T-helper 2 cell treated with Interferon-gamma antibody and Interleukin-4, amounts not matched to agents 100 ng/mL and 5 ng/mL, for 36 hours (primary cell): ENCODE data around the gene ACBD6. TPM values are rescaled to one million over a fixed set of nuclear protein-coding genes. Genes with fewer than 3 reads are reported as not detected.
"Not testable (repeated sequence)": the region's sequence is repeated elsewhere in the genome, so short reads cannot be mapped to it uniquely, and the experiment has no call there.

Source experiments
- intact Hi-C: fragments of 100-400 bp; cut with micrococcal nuclease; formaldehyde crosslinking; loops from one replicate; pipeline ENCODE4 v1.15.1; 2023
- total RNA-seq: library from RNA; stranded (reverse); gene quantifications from 2 replicates; pipeline ENCODE4 v1.2.3, GENCODE V29; 2022

ACBD6 gene
- 47.6 and 49.1 TPM in 2 replicates for total RNA-seq

- intact Hi-C loops = loop anchor here (1.0 to 5.0 kb wide), 8 partner anchors 8 to 895 kb away; partner anchors contain the start of genes CEP350, QSOX1, STX6 and TOR1AIP1
Measured at GRCh38 chr1:180502361-180503279, at the start of gene ACBD6. Gene ACBD6, minus strand, starts transcription at chr1:180502577. Its CDS starts 311 bp downstream, at chr1:180502266.

DNA sequence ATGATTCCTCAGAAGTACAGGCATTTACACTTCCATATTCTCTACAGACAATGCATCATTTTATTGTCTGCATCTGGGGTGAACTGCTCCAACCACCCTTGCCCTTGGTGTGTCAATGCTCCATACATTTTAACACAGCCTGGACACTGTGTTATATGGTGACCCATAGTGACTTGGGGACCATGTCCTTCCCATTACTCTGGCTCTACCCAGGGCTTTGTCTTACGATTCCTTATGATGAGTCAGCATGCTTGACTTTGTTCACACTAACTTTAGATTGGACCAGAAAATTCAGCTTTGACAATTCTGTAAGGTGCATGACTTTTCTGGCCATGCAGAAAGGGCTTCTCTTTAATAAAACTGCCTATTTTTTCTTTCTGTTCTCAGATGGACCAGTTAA is 49.6 kb upstream of the ACBD6 start:
- intact Hi-C loops = no loop called here

GRCh38 chr1:180550241-180550640 is 47.9 kb upstream of the ACBD6 start:
- intact Hi-C loops = no loop called here

DNA sequence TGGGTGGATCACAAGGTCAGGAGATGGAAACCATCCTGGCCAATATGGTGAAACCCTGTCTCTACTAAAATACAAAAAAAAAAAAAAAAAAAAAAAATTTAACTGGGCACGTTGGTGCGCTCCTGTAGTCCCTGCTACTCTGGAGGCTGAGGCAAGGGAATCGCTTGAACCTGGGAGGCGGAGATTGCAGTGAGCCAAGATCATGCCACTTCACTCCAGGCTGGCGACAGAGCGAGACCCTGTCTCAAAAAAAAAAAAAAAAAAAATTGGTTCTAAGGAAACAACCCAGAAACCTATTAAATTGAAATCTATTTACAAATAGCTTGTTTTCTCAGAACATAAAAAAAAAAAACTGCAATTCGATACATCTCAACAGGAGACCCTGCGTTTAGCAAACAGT is 47.4 kb upstream of the ACBD6 start:
- intact Hi-C loops = not testable (repeated sequence)

DNA sequence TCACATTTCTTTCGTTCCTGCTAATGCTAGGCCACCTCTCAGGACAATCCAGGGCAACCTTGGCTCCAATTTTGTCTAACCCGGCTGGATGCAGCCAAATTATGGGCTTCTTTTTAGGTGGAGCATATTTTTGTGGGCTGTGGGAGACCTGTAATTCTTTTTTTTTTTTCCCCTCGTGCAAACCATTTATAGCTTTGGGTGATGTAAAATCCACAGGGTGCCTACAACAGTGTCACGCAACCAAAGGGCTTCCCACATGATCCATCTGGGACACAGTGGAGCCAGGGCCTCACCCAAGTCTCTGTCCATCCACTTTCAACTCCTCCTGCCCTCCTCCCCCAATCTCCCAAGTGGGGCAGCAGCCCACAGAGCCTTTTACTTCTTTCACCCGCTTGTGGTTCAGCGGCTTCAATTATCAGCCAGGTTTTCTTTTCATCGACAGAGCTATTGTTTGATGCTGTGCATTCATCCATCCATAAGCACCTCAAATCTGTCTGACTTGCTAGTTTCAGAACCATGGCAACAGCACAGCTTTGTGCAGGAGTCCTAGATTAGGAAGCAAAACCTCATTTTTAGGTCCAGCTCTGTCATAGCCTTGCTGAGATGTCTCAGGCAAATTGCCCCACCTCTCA is 46.4 kb upstream of the ACBD6 start:
- intact Hi-C loops = no loop called here

DNA sequence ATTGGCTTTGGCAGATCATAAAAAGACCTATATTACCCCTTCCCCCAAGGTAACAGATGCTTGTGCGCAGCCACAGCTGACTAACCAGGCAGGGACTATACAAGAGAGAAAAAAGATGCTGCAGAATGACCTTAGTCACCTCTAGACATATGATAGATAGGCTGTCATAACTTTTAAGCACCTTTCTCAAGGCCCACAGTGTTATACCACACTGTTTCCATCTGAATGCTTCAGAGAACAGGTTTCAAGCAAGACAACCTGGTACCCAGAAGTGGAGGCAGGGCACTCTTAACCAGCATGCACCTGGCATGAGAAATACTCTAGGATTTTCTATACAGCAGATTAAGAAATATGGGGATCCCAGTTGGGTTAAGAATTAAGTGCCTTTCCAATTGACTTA is 43.6 kb upstream of the ACBD6 start:
- intact Hi-C loops = no loop called here

DNA sequence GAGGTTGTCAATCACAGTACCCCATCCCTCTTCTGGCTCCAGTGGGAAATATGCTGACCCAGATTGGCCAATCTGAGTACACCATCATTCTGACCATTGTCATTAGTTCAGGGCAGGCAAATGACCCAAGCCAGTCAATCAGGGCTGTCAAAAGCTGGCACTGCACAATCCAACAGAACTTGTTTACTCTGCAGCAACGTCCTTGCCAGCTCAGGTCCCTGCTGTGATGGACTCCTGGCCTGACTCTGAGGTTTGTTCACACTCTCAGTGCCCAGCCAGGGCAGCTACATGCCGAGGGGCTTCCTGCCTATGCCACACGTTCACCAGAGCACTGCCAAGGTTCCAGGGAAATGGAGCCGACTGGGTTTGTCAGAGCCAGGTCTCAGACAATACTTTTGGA is 41.7 kb upstream of the ACBD6 start:
- intact Hi-C loops = no loop called here

- intact Hi-C loops = no loop called here
Measured at GRCh38 chr1:180542838-180543145, 40.4 kb upstream of the ACBD6 start.

DNA sequence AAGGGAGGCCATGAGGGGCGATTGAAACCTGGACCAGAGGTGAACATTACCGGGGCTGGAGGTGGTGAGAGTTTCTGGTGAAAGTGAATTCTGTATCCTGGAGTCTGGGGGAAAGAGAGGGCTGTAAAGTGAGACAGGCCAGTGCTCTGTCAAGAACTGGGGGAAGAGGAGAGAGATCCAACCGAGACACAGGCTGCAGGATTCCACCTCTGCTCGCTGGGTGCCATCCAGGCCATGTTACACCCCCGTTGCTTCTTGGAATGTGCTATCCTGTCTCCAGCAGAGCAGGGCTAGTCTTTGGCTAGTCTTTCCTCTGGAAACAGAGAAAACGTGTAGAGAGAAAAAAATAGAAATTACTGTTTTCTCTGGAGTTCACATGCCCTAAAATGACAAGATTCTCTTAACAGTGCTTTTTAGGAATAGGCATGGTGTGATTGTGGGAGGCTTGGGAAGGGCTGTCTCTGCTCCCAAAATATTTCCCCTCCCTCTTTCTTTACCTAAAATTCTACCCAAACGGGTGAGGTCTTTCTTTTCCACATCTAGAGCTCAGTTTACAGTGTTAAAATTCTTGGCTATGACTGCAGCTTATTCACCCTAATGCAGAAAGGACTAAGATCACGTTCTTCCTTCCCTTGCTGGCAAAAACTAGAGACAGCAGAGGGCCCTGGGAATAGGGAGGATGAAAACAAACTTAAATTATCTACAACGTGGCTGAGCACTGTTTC is 39.9 kb upstream of the ACBD6 start:
- intact Hi-C loops = no loop called here

DNA sequence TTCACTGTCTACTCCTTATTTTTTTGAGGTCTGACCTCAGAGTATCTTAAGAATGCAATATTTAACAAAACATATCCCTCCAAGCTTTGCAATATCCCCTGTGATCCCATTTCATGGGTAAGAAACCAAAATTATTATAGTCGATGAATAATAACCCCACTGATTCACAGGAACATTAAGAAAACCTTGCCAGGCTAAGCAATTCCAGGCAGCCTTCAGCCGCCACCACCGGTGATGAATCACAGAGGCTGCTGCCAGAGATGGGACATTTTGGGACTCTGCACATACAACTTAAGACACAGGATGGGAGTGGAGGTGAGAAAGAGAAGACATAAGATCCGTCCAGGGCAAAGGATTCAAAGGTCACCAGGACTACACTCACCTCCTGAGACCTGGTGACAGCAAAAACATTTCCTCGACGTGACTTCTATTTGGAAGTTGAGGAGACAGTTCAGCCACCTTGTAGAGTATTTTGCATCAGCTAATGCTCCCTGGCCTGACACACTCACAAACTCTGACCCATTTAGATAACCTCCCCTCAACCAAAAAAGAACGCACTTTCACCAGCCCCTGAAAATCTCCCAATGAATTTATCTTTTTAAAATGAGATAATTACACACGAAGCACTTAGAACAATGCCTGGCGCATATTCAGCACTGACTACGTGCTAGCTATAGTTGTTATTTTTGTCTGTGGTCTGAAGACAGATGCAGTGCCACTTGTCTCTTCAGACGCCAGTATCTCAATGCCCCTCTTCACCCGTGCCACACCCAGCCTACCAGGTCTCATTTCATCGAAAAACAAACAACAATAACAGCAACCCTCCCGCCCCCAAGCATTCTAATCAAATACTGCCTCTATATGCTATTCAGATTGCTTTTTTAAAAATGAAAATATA is 38.6 kb upstream of the ACBD6 start:
- intact Hi-C loops = no loop called here

GRCh38 chr1:180539136-180539535 is 36.8 kb upstream of the ACBD6 start:
- intact Hi-C loops = loop anchor here (10.0 kb wide), 1 partner anchor 96 kb away; the partner anchor contains the start of gene XPR1

DNA sequence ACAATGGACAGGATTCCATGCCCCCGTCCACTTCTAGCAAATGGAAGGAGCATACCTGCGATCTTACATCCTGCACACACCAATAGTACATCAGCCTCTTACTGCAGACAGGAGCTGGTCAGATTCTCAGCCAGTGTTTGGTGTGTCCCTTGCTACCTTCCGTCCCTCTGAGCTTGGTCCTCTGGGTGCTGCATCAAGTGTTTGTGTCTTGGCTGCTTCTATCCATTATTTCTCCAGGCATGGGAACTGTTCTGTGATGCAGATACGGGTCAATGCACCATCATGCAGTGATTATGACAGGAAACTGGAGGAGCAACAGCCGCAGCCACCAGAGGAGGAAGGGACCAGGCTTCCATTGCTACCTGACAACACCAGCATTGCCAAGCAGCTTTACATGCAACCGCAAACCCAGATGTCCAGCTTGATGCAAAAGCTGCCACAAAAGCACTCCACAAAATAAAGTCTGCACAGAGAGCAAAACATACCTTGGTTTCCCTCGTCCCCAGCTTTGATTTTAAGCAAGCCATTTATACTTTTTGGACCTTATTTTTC is 34.5 kb upstream of the ACBD6 start:
- intact Hi-C loops = loop anchor here (10.0 kb wide), 1 partner anchor 98 kb away; the partner anchor contains the start of gene XPR1

DNA sequence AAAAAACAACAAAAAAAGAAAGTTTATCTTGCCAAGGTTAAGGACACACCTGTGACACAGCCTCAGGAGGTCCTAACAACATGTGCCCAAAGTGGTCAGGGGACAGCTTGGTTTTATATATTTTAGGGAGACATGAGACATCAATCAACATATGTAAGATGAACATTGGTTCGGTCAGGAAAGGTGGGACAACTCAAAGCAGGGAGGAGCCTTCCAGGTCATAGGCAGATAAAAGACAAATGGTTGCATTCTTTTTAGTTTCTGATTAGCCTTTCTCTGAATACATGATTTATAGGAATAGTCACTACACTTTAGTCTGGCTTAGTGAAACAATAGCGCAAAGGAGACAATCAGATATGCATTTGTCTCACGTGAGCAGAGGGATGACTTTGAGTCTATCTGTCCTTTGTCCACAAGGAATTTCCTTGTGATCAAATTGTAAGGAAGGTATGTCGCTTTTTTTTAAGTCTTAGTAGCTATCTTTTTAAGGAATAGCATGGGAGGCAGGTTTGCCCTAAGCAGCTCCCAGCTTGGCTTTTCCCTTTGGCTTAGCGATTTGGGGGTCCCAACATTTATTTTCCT is 33.1 kb upstream of the ACBD6 start:
- intact Hi-C loops = loop anchor here (10.0 kb wide), 1 partner anchor 99 kb away; the partner anchor contains the start of gene XPR1

GRCh38 chr1:180534214-180534613 is 31.8 kb upstream of the ACBD6 start:
- intact Hi-C loops = loop anchor here (5.0 to 10.0 kb wide), 3 partner anchors 101 to 633 kb away; partner anchors contain the start of gene XPR1

DNA sequence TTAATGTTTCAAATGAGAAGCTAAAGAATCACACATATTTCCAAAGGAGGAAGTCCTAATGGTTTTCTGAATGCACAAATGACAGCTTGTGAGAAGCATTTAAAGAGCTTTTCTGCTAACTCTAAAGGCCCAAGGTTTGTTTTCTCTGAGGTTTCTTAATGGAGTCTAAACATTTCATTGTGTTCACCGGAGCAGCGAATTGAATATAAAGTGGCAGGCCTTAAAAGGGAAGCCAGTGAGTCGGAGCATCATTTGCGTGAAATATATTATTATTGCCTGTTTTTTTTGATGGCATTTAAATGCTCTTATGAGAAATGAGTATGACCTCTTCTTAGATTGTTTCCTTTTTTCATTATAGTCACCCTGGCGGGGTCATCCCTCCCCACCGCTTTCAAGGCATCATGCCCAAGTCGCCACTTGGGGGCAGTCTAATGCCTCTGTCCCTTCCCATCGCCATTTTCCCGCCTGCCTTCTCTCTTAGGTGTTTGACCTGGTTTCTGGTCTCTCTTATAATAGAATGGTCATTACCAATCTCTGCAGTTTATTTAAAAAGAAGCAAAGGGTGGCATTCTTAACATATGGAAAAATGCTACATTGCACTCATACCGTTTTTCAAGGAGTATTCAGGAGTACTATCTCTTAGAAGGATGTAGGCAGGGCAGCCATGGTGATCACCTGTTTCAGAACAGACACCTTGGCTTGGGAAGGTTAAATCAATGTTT is 31.1 kb upstream of the ACBD6 start:
- intact Hi-C loops = loop anchor here (1.0 to 10.0 kb wide), 4 partner anchors 101 to 634 kb away; partner anchors contain the start of gene XPR1

DNA sequence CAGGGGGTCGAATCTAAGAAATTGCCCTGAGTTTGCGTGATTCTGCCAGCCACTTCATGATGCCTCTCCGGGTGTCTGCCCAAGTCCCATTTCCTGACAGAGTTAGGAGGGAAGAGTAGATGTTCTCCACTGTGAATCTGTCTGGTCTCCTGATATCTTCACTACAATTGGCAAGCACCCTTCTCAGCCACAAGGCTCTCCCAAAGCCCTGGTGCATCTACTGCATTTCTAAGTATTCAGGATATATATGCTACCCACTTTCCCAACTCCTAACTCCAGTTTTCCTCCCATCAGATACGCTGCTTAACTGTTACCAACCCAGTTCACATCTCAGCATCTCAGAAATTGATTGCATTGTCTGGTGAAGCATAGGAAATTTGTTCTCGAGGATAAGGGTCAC is 30.5 kb upstream of the ACBD6 start:
- intact Hi-C loops = loop anchor here (1.0 to 10.0 kb wide), 4 partner anchors 102 to 634 kb away; partner anchors contain the start of gene XPR1

DNA sequence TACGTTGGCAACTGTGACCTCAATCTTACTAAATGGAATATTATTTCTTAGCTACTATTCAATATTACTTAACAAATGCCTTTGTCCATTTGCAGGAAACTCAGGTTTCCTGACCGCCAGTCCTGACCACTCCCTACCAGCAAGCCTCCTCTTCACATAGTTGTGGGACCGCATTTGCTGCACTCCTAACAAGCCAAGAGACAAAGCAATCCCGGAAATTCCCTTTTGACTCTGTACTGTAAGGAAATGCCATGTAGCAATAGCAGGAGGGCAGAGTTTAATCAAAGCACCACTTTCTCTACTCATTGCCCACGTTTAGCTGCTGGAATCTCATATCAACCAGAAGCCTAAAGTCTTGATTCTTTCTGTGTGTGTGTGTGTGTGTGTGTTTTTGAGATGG is 28.1 kb upstream of the ACBD6 start:
- intact Hi-C loops = loop anchor here (5.0 to 10.0 kb wide), 3 partner anchors 104 to 637 kb away; partner anchors contain the start of gene XPR1

GRCh38 chr1:180528868-180529470 is 26.6 kb upstream of the ACBD6 start:
- intact Hi-C loops = no loop called here
